ENCODE results near the gene PCGF5.
"Not testable (repeated sequence)": the region's sequence is repeated elsewhere in the genome, so short reads cannot be mapped to it uniquely, and the experiment has no call there.

PCGF5 gene

DNA sequence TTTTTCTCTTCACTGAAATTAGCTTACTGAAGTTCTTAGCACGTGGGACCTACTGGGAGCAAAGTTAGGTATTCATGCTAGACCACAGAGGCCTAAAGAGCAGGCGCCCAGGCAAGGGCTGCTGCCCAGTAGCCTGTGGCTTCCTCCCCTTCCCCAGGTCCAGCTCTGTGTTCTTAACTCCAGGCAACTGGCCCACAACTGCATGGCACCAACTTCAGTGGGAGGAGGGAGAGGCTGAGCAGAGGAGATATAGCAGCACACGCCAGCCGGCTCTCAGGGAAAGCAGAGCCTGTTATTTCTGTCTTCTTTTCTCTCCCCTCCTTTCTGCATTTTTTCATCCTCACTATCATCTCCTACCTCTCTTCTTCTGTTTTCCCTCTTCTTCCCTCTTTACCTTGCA lies 67.4 kb downstream of the PCGF5 start:
- no peak for DNase-seq

DNA sequence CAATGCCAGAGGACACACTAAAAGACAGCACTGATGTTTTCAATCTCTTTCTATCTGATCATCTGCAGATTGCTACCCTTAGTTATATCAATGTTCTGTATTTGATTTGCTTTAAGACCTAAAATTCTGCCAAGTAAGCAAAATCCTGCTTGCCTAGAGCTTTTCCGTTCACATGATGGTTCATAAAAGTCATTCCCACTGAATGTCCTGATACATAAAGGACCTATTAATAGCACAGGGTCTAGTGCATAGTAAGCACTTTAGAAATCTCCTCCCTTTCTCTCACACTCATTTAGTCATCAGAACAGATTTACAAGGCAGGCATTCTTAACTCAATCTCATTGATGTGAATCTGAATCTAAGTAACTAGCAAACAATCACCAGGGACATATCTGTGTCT lies 68.8 kb downstream of the PCGF5 start:
- DNase-seq = no peak

DNA sequence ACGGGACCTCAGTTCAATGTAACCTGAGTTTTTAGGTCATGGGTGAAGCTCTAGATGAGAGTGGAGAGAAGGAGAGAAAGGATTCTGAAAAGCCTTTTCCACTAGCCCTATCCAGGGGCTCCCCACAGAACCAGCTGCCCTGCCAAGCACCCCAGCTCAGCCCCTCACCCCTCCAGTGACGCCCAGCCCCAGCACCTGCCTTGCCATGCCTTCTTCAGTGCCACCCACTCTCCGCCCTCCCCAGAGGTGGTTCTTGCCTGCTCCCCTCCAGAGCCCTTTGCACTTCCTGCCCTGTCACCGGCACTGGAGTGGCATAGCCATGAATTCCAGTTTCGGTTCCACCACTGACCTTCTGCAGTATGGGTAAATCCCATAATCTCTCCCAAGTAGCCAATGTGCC lies 70.1 kb downstream of the PCGF5 start:
- DNase-seq = no peak

DNA sequence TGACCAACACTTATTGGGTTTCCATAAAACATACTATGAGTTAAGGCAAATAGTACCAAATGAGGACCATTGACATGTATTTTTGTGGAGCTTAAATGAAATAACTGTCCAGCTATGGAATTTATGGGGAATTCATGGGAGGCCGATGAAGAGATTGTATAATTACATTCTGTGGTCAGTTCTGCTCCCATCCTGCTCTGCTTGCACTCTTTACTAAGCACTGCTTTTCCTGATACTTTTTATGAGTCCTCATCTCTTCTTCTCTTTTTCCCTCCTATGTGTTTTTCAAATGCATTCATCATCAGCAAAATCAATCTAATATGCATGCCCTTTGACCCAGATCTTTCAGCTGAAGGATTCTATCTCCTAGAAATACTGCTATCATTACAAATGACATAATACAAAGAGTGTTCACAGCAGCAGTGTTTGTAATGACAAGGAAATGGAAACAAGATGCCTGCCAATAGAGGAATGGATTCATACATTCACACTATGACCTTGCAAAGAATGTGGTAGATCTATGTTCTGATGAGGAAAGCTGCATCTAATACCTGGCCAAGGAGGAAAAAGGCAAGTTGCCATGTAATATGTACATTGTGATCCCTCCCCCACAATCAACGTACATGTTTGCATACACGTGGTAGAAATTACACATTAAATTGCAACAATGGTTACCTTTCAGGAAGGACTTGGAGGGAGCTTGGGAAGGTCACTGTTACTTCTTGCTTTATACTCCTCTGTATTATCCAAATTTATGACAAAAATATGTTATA lies 73.9 kb downstream of the PCGF5 start:
- no peak for DNase-seq

DNA sequence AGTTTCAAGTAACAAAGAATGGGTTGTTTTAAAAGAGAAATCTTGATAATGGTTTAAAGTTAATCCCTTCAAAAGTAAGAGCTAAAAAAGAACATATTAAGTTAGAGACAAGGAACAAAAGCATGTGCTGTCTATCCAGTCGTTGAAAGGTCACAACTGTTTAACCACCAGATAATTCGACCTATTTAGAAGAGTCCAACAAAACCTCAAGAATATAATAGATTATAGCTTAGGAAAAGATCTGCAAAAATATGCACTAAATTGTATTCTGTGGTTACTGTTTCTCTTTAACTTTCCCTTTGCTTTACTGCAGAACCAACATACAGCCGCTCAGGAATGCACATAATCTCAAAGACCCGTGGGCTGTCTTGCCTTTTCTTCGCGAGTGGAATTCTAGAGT lies 74.9 kb downstream of the PCGF5 start:
- DNase-seq = no peak

DNA sequence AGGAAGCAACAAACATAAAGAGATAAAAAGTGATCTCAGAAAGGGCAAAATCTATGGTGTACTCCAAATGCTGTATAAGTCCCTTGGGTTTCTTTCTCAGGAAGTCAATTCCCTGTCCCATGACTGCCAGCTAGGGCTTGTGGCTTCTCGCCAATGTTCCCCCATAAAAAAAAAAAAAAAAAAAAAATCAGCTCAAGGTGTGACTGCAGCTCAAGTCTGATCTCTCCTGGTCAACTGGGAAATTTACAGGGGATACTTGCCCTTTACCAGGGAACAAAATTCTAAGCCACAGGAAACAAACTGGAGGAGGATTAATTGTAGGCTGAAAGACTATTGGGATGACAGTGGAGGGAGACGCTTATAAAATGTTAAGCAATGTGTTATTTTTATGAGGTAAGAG lies 76.0 kb downstream of the PCGF5 start:
- DNase-seq = no peak

DNA sequence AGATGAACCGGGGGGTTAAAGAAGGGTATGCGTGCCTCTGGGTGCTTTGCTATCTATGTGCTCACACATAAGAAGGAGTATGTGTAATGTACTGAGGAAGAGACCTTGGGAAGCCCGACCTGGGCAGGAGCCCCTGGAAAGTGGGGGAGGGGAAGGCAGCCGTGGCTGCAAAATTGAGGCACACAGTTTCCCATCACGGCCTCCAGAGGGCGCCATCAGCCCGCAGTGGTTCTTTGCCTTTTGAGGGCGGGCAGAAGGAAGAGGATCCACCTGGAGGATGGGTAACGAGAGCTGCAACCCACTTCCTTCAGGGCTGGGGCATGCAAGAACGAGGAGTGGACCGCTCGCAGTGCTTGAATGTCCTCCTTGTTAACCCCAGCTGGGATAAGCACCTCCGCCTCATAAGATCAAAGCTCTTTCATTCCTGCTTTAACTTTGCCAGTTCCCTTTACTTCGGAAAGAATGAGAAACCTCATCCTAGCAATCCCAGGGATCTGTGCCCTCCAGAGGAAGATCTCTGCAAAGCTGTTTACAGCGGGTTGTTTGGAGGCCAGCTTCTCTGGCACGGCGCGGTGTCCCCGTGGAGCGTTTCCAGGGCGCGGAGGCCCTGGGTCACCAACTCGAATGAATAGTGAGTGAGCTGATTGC lies 77.9 kb downstream of the PCGF5 start:
- peak; percentile 72 for DNase-seq

DNA sequence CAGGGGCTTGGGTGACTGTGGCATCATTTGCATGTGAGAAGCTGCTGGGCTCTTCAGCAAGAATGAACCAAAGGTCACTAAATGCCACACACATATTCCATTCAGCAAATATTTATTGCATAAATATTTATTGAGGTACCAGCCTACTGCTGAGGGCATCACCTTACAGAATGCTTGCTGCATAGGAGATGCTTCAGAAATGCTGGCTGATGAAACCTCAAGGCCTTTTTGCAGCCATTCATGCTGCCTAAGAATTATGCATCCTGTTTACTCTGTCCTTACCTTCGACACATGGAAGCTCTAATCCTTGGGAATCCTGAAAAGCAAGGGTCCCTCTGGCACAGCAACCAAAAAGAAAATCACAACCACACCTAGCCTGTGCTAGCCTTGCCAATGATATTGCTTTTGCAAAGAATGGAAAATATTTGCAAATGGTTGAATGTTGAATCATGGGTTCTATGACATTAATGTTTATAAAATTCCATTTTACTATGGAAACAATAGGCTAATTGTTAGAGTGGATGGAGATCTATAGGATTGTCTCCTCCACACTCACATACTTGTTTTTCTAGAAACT lies 79.6 kb downstream of the PCGF5 start:
- DNase-seq = no peak

DNA sequence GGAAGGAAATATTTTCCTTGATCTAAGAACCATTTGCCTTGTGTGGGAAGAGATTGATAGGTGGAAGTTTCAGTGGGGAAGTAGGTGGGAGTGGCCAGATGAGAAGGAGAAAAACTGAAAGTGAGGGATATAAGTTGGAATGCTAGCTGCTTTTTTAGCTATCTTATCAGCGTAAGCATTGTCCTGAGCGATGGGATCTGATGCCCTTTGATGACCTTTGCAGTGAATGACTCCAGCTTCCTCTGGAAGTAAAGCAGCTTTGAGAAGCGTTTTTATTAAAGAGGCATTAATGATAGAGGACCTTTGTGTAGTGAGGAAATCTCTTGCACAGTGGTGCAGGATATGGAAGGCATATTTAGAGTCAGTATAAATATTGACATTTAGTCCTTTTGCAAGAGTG lies 82.5 kb downstream of the PCGF5 start:
- DNase-seq = not testable (repeated sequence)

DNA sequence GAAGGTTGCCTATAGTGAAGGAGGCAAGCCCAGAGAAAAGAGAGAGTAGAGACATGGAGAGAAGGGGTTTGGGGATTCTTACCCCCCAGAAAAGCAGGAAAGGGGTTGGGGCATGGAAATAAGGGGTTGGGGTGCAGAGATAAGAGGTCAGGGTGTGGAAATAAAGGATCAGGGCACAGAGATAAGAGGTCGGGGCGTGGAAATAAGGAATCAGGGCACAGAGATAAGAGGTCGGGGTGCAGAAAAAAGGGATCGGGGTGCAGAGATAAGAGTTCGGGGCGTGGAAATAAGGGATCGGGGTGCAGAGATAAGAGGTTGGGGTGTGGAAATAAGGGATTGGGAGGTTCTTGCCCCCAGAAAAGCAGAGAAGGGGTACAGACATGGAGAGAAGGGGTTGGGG lies 85.5 kb downstream of the PCGF5 start:
- not testable (repeated sequence) for DNase-seq

DNA sequence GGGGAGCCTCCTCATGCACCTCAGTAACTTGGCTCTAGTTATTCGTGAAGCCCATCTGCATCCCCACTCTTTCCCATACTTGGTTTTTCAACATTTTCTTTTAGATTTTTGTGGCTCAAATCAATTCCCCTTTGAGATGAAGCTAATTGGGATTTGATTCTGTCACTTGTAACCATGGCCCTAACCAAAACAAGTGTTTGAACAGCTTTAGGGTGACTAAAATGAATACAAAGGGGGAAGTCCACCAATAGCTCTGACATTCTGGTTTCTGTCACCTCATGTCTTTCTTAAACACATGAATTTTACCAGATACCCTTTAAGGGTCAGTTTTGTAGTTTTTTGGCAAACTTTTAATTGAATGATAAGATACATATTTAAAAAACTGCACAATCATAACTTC lies 87.0 kb downstream of the PCGF5 start:
- DNase-seq = no peak

DNA sequence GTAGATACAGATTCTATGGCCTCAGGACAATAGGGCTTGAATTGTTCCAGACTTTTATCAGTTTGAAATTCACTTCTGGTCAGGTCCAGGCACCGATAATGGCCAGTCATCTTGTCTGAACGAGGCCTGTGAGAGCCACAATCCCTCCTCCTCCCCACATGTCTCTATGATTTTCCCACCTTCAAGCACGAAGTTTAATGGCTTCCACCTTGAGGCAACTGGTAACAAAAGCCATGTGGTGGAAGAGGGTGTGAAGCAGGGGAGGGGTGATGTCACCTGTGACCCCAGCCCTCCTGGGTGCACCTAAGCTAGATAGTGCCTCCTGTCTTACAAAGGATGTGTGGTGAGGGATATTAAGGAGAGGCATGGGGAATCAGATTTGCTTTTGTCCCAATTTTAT lies 89.2 kb downstream of the PCGF5 start:
- no peak for DNase-seq

DNA sequence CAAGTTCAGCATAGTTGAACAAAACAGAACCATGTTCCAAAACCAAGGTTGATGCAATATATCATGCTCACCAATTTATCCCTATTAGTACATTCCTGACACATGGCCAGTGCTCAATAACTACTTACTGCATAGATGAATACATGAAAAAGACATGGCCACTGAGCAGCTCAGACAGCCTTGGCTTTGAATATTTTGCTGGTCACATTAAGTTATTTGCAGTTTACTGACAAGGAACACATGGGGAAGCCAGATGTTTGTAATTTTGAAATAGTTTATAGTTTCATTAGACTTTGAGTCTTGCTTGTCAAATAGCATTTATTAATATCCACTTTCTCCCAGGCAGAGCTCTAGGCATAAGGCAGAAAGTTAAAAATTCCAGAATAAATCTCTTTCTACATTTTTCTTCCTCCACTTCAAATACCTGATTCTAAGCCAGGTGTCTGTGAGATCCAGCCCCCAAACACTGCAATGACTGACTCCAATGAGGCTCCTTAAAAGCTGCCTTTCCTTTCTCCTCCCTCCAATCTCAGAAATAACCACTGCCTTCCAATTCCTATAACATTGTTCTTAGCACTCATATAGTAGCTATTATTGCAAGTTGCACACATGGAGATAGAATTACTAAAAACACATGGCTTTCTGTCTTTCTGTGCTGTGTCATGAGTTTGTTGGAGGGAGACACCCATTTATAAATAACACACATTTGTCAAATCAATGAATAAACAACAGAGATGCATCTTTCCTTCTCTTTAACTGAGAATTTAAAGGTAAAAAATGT lies 91.3 kb downstream of the PCGF5 start:
- no peak for DNase-seq

DNA sequence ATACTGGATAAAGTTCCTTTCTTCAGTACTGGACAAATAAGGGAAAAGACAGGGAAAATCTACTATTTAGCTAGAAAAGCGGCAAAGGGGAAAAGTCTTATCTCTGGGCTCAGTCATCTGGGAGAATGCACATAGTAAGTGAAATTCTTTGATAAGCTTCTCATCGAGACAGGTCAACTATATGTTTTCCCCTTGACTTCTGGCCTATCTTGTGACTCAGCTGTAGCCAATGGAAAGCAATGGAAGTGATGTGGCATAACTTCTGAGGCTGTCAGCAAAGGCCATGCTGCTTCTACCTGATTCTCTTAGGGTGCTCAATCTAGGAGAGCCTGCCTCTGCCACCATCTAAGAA lies 91.9 kb downstream of the PCGF5 start:
- no peak for DNase-seq

DNA sequence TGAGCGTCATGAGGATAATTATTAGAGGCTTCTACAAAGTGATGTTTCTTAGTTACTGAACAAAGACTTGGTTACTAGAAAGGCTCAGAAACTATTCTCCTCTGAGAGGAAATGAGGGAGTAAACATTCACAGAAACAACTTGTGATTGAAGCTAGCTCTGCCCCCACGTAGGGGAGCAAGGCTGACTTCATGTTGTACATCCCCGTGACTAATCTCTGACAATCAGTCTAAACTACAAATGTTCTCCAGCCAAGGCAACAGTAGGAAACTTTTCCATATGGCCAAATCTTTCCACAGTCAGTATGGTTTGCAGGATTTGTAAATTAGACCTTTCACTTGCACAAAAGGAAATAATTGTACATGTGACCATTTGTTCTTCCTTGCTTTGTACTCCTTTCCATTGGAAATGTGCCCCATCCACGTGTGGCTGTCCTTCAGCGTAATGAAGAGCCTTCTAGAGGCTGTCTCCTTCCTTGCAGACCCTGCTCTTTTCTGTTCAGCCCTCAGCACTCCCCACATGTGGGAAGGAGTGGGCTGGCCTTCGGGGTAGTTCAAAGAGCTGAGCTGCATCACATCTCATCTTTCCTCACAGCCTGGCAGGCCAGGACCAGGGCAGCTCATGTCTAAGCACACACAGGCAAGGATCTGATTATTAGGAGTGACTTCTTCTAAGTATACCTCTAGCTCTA lies 93.5 kb downstream of the PCGF5 start:
- DNase-seq = no peak

DNA sequence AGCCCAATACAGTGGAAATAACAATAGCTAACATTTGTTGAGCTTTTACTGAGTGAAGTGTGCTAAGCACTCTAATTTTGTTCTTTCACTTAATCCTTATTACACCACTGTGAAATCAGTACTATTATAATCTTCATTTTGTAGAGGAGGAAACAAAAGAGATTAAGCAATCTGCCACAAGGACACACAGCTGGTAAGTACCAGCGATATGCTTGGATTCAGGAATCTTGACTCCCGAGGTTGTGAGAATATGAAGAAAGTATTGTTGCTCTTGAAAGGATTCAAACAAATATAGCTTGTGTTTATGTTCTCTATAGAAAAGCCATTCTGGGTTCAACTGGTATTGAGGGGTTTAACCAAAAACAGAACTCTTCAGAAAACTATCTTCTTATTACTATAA lies 96.0 kb downstream of the PCGF5 start:
- DNase-seq = no peak

DNA sequence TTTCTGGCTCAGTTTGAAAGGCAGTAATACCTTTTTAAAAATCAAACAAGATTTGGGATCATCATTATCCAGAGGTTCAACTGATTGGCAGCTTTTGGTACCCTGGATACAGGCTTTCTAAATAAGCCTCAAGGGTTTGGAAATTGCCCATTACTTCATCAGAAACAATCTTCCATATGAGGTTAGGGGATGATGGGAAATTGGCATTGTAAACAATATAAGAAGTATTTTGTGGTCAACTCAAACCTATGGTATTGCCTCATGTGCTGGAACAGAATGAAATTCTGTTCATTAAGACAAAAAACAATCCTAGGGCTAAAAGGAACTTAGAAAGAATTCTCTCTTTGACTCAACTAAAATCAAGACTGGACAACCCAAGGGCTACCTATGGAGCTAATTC lies 97.1 kb downstream of the PCGF5 start:
- no peak for DNase-seq

DNA sequence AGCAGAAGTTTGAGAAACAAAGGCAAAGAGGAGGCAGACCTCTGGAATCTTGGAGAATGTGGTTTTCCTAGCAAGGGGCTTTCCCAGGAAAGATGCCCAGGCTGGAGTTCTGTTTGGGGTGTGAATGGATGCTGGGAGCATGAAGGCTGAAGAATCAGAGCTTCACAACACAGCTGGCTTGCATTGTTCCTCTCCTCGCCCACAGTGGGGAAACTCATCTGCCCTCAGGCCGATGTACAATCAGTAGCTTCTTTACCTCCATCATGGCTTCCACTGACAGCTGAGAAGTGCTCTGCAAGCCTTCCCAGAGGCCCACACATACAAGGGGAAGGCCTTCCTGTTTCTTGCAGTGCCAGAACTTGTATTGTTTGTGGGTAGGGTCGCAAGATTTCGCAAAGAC lies 98.9 kb downstream of the PCGF5 start:
- DNase-seq = no peak

DNA sequence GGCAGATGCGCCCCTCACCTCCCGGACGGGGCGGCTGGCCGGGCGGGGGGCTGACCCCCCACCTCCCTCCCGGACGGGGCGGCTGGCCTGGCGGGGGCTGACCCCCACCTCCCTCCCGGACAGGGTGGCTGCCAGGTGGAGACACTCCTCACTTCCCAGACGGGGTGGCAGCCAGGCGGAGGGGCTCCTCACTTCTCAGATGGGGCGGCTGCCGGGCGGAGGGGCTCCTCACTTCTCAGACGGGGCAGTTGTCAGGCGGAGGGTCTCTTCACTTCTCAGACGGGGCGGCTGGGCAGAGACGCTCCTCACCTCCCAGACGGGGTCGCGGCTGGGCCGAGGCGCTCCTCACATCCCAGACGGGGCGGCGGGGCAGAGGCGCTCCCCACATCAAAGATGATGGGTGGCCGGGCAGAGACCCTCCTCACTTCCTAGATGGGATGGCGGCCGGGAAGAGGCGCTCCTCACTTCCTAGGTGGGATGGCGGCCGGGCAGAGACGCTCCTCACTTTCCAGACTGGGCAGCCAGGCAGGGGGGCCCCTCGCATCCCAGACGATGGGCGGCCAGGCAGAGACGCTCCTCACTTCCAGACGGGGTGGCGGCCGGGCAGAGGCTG lies 102.9 kb downstream of the PCGF5 start:
- not testable (repeated sequence) for DNase-seq

DNA sequence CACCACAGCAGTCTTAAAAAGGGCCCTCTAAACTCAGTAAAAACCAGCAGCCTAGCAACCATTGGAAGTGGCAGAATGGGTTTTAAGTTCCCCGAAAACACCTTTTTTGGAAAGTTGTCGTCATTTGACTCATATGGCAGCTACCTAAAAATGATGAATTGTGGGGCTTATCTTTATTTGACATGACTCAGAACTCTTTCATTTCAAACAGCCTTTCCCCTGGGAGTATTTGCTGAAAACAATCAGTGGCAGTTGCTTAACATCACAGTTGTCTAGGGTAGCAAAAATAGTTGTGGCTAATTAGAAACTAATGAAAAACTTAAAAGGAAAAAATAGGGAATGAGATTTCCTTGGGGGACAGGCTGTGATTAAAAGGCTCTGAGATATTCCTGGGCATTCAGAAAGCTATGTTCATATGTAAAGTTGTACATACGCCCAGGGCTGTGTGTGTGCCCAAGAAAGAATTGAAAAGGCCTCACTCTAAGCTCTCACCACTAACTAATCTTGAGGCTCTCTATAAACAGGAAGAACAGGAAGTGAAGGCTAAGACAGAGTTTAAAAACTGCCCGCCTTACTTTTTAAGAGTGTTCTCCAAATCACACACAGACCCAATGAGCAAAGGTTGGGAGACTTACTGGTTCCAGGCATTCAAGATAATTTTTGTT lies 108.0 kb downstream of the PCGF5 start:
- no peak for DNase-seq

All from NCI-H2227 treated with DMSO at 0.1 percent for 48 hours (cell line).